Stomach smooth muscle (tissue), 2 donors: ENCODE data around the gene TNFSF8.

Experiments
- H3K27ac ChIP-seq: one replicate; pipeline ENCODE4 v1.7.0; 2013; ENCODE audit warnings: mild to moderate bottlenecking, low read length, inconsistent platforms
- H3K27me3 ChIP-seq, 2 donors: one replicate each; pipeline ENCODE4 v1.7.0; 2013; ENCODE audit warnings: low read length in 2 of 2; ENCODE audit not compliant: insufficient read depth in 2 of 2, control insufficient read depth in 1 of 2
- H3K36me3 ChIP-seq, 2 donors: one replicate each; pipeline ENCODE4 v1.7.0; 2013; ENCODE audit warnings: low read length in 2 of 2; ENCODE audit not compliant: control insufficient read depth in 2 of 2, insufficient read depth in 2 of 2
- H3K4me1 ChIP-seq: one replicate; pipeline ENCODE4 v1.7.0; 2013; ENCODE audit warnings: low read length; ENCODE audit not compliant: control insufficient read depth, insufficient read depth
- H3K4me3 ChIP-seq, 2 donors: one replicate each; pipeline ENCODE4 v1.7.0; 2013; ENCODE audit warnings: low read length in 2 of 2
- H3K9ac ChIP-seq, 2 donors: one replicate each; pipeline ENCODE4 v1.7.0; 2013; ENCODE audit warnings: low read length in 2 of 2, mild to moderate bottlenecking in 1 of 2
- H3K9me3 ChIP-seq, 2 donors: one replicate each; pipeline ENCODE4 v1.7.0; 2013; ENCODE audit warnings: low read length in 2 of 2; ENCODE audit not compliant: control insufficient read depth in 2 of 2
- donor health status: healthy.
- donor health status: Pancreatic carcinoma.

Gene TNFSF8

DNA sequence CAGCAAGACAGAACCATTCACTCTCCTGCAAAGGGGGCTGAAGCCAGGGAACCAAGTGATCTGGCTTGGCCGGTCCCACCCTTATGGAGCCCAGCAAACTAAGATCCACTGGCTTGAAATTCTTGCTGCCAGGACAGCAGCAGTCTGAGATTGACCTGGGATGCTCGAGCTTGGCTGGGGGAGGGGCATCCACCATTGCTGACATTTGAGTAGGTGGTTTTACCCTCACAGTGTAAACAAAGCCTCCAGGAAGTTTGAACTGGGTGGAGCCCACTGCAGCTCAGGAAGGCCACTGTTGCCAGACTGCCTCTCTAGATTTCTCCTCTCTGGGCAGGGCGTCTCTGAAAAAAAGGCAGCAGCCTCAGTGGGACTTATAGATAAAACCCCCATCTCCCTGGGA is 60.5 kb downstream of the TNFSF8 start:
- no peak overlapping the region for H3K4me3 ChIP-seq
- peaks cover under 1% of the 10 kb centered on the region for H3K4me1 ChIP-seq
- no peaks in the 10 kb centered on the region for H3K27me3 ChIP-seq
- no peaks in the 10 kb centered on the region for H3K36me3 ChIP-seq
- no peak overlapping the region for H3K9ac ChIP-seq
- peaks cover 0 to 2% of the 10 kb centered on the region in 2 donors for H3K9me3 ChIP-seq
- no peak overlapping the region for H3K27ac ChIP-seq

DNA sequence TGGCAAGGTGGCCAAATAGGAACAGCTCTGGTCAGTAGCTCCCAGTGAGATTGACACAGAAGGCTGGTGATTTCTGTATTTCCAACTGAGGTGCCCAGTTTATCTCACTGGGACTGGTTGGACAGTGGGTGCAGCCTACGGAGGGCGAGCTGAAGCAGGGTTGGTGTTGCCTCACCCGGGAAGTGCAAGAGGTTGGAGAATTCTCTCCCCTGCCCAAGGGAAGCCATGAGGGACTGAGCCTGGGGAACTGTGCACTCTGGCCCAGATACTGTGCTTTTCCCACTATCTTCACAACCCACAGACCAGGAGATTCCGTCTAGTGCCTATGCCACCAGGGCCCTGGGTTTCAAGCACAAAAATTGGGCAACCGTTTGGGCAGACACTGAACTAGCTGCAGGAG is 61.0 kb downstream of the TNFSF8 start:
- Histone ChIP-seq H3K9me3 (peaks cover 0 to 2% of the 10 kb centered on the region in 2 donors), H3K27ac (no peak overlapping the region), H3K4me1 (peaks cover 3% of the 10 kb centered on the region), H3K4me3 (no peak overlapping the region), H3K27me3 (no peaks in the 10 kb centered on the region), H3K9ac (no peak overlapping the region), H3K36me3 (no peaks in the 10 kb centered on the region)

DNA sequence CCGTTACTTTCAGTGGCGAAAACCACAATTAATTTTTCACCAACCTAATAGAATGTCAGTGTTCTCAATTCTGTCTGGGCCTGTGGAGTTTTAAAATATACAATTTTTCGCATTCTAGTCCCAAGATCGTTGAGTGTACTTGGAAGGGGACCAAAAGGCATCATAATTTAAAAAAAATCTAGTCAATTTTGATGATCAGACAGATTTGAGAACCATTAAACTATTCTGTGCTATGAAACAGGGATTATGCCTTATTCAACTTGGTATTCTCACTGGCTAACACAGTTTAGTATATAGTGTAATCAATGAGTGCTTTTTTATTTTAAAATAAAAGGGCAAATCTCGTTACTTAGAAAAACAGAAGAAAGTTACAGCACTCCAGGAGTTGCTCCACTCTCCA is 63.1 kb downstream of the TNFSF8 start:
- peaks cover 3% of the 10 kb centered on the region for H3K4me1 ChIP-seq
- no peak overlapping the region for H3K27ac ChIP-seq
- no peak overlapping the region for H3K4me3 ChIP-seq
- H3K27me3 ChIP-seq: no peaks in the 10 kb centered on the region
- H3K36me3 ChIP-seq: no peaks in the 10 kb centered on the region
- H3K9me3 ChIP-seq: peaks cover 0 to 2% of the 10 kb centered on the region in 2 donors
- H3K9ac ChIP-seq: no peak overlapping the region

DNA sequence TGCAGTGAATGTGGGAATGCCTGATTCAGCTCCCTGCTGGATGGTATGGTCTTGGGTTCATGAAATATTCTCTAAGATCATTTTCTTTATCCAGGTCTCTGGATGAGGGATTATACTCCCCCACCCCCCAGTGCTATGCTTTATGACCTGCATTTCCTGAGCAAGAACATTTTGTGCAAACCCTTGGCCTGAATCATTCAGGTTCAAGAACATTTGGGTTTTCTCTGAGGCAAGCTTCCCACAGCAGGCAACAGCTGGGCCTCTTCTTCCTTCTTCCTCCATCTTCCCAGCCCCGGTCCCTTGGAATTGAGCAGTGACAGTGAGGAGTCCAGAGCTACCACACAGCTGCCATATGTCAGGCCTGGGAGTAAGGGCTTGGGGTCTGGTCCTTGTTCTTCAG is 65.9 kb downstream of the TNFSF8 start:
- no peak overlapping the region for H3K27ac ChIP-seq
- no peaks in the 10 kb centered on the region for H3K27me3 ChIP-seq
- H3K4me3 ChIP-seq: no peak overlapping the region
- no peaks in the 10 kb centered on the region for H3K36me3 ChIP-seq
- peaks cover 3% of the 10 kb centered on the region for H3K4me1 ChIP-seq
- H3K9ac ChIP-seq: no peak overlapping the region
- peaks cover 0 to under 1% of the 10 kb centered on the region in 2 donors for H3K9me3 ChIP-seq

DNA sequence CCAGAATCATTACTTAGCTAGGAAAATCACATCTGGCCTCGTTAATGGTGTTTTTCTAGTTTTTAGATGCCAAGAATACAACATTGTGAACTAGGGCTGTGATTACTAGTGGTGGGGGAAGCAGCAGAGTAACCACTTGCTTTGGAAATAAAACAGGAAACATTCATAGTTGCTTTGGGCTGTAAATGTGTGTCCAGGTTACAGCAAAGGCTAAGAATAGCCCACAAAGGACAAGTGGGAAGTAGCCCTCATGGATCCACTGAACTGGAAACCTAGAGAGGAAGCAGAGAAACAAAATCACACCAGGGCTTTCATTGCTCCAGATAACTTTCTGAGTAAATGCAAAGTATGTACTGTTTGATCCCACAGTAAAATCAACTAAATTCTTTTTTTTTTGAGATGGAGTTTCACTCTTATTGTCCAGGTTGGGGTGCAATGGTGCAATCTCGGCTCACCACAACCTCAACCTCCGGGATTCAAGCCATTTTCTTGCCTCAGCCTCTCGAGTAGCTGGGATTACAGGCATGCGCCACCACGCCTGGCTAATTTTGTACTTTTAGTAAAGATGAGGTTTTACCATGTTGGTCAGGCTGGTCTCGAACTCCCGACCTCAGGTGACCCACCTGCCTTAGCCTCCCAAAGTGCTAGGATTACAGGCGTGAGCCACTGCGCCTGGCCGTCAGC is 68.3 kb downstream of the TNFSF8 start:
- Histone ChIP-seq H3K27ac (no peak overlapping the region), H3K36me3 (no peaks in the 10 kb centered on the region), H3K27me3 (no peaks in the 10 kb centered on the region), H3K4me1 (peaks cover 3% of the 10 kb centered on the region), H3K9ac (no peak overlapping the region), H3K9me3 (no peaks in the 10 kb centered on the region), H3K4me3 (no peak overlapping the region)

DNA sequence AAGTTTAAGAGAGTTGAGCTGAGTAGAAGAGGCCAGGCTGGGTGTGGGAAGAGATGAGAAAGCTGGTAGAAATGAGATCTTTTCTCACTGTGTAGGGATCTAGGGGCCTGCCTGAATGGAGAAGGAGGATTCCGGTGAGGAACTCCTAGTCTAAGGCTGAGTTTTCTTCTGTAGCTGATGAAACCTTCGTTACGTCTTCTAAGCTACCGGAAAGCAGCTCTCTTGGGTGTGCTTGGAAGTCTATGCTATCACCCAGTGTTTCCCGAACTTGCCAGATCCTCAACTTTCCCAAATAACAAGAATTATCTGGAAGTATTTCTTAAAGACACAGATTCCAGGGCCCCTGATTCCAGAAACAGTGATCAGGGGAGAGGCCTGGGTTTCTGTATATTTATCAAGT is 69.1 kb downstream of the TNFSF8 start:
- H3K4me1 ChIP-seq: peaks cover 3% of the 10 kb centered on the region
- H3K4me3 ChIP-seq: no peak overlapping the region
- H3K9ac ChIP-seq: no peak overlapping the region
- H3K27ac ChIP-seq: no peak overlapping the region
- H3K27me3 ChIP-seq: no peaks in the 10 kb centered on the region
- H3K36me3 ChIP-seq: no peaks in the 10 kb centered on the region
- H3K9me3 ChIP-seq: no peaks in the 10 kb centered on the region

DNA sequence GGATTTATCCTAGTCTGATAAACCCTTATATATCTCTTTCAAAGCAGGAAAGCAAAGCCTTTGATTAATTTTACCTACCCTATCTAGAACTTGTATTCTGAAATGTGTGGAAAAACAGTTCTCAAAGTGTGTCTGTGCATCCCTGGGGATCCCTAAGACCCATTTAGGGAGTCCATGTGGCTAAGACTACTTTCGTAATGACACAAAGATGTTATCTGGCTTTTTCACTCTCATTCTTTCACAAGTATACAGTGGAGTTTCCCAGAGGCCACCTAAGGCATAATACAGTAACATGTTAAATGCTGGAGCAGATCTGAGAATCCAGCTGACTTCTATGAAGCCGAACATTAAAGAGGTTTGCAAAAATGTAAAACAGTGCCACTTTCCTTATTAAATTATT is 70.2 kb downstream of the TNFSF8 start:
- Histone ChIP-seq H3K4me1 (peaks cover 3% of the 10 kb centered on the region), H3K9ac (no peak overlapping the region), H3K36me3 (no peaks in the 10 kb centered on the region), H3K9me3 (no peaks in the 10 kb centered on the region), H3K4me3 (no peak overlapping the region), H3K27ac (no peak overlapping the region), H3K27me3 (no peaks in the 10 kb centered on the region)

DNA sequence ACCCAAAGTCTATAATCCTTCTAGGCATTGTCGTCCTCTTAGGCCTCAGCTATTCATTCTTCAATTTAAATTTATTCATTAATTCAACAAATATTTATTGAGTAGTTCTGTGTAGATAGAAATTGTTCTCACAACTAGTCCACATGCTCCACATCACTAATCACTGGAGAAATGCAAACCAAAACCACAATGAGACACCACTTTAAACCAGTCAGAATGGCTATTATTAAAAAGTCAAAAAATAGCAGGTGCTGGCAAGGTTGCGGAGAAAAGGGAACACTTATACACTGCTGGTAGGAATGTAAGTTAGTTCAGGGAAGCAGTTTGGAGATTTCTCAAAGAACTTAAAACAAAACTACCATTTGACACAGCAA is 73.5 kb downstream of the TNFSF8 start:
- Histone ChIP-seq H3K27me3 (no peaks in the 10 kb centered on the region), H3K4me3 (no peak overlapping the region), H3K27ac (no peak overlapping the region)

DNA sequence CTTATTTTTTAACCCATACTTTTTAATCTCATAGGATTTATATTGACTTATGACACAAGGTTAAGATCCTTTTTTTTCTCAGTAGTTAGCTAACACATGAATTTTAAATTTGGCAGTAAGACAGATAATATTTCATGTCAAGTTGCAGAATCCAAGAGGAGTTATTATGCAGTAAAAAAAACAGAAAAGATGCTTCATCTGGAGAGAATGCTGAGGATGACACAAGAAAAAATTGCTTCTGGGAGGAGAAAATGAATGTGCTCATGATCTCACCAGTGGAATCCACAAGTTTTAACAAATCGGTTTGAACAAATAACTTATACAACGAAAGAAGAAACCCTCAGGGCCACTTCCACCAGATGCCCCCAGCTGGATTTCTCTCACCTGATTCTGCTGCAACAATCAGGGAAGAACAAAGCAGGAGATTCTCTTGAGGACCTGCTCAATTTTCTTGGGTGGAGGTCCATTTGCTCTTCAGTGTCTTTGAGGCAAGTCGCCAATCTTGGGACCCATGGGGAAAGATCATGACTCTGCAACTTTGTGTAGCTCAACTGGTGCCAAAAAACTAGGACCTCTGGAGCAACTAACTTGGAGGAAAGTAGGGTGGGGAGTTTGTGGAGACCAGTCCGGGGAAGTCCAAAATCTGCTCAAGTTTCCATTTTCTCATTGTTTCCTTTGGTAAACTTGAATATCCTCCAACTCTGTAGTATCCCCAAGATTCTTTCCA is 74.0 kb downstream of the TNFSF8 start:
- no peak overlapping the region for H3K27ac ChIP-seq
- no peaks in the 10 kb centered on the region for H3K9me3 ChIP-seq

More for the DNA sequence above, 73.5 kb downstream of the TNFSF8 start:
- Histone ChIP-seq H3K4me1 (no peaks in the 10 kb centered on the region), H3K9ac (no peak overlapping the region), H3K36me3 (no peaks in the 10 kb centered on the region), H3K9me3 (no peaks in the 10 kb centered on the region)

DNA sequence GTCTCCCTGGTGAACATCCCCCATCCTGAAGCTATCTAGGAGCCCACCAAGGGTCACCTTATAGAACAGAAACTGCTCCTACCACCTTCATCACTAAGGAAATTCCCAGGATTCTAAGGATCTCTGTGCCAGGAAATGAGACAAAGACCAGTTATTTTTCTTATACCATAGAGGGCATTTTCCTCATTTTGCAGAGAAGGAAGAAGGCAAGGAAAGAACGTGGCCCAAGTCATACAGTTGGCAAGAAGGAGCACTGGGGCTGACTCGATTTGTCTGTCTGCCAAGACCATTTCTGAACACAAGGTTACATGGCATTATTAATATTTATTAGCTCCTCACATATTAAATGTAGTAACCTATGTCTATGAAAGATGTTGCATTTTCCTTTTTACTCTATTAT is 74.9 kb downstream of the TNFSF8 start:
- Histone ChIP-seq H3K36me3 (no peaks in the 10 kb centered on the region), H3K9me3 (no peaks in the 10 kb centered on the region), H3K27ac (no peak overlapping the region), H3K9ac (no peak overlapping the region), H3K4me3 (no peak overlapping the region), H3K27me3 (no peaks in the 10 kb centered on the region), H3K4me1 (no peaks in the 10 kb centered on the region)

More for the DNA sequence above, 74.0 kb downstream of the TNFSF8 start:
- Histone ChIP-seq H3K27me3 (no peaks in the 10 kb centered on the region), H3K4me3 (no peak overlapping the region), H3K36me3 (no peaks in the 10 kb centered on the region), H3K4me1 (no peaks in the 10 kb centered on the region), H3K9ac (no peak overlapping the region)

DNA sequence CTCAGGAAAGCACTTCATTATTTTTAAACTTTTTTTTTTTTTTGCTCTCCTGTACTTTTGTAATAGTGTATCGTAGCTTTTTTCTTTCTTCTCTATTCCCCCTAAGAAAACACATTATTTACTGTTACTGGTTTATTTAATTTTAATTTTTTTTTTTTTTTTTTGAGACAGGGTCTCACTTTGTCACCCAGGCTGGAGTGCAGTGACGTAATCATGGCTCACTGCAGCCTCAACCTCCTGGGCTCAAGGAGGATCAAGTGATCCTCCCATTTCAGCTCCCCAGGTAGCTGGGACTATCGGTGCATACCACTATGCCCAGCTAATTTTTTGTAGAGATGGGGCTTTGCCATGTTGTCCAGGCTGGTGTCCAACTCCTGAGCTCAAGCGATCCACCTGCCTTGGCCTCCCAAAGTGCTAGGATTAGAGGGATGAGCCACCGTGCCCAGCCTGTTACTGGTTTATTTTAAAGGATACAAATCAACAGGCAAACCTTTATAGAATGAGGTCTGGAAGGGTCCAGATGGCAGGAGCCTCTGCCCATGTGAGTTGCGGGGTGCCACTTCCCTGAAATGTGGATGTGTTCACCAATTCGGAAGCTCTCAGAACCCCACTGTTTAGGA is 75.5 kb downstream of the TNFSF8 start:
- no peak overlapping the region for H3K4me3 ChIP-seq
- H3K36me3 ChIP-seq: no peaks in the 10 kb centered on the region
- H3K27me3 ChIP-seq: no peaks in the 10 kb centered on the region
- H3K9me3 ChIP-seq: no peaks in the 10 kb centered on the region
- H3K4me1 ChIP-seq: no peaks in the 10 kb centered on the region
- H3K9ac ChIP-seq: no peak overlapping the region
- no peak overlapping the region for H3K27ac ChIP-seq
